Measurements from ENCODE around the gene NMNAT1.

GRCh38 chr1:9912264-9912936, 30.9 kb upstream of the NMNAT1 start:
- TF ChIP-seq CTCF (IDR thresholded peaks at IDR 0.05; ENCODE audit: borderline replicate concordance, extremely low read depth, low read length, poor library complexity, severe bottlenecking) (no peak), EZH2 (IDR thresholded peaks at IDR 0.05; ENCODE audit: borderline replicate concordance, low read depth, low read length, severe bottlenecking) (no peak)

Data from DND-41 (cell line).